ENCODE measurements around the gene EIF2B1. TPM values are rescaled to one million over a fixed set of nuclear protein-coding genes. Genes with fewer than 3 reads are reported as not detected.
"Not testable (repeated sequence)": the region's sequence is repeated elsewhere in the genome, so short reads cannot be mapped to it uniquely, and the experiment has no call there.

The EIF2B1 gene
- total RNA-seq, 1 donor from 2014 or later = 53.0 TPM

DNA sequence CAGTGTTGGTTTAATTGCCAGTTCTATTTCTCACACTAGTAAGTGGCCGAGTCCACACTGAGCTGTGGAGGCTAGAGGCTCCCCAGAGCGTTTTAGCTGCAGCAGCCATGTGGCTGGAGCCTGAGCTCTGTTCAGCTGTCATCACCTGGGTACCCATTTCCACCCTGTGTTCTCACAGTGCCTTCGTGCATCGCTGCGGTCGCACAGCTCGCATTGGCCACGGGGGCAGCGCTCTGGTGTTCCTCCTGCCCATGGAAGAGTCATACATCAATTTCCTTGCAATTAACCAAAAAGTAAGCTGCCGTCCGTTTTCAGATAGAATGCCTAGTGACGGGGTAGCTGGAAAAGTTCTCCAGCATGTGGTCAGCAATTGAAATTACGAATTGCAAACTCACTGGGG, 15.9 kb downstream of the EIF2B1 start:
- no peak for DNase-seq (ENCODE audit: low spot score)

DNA sequence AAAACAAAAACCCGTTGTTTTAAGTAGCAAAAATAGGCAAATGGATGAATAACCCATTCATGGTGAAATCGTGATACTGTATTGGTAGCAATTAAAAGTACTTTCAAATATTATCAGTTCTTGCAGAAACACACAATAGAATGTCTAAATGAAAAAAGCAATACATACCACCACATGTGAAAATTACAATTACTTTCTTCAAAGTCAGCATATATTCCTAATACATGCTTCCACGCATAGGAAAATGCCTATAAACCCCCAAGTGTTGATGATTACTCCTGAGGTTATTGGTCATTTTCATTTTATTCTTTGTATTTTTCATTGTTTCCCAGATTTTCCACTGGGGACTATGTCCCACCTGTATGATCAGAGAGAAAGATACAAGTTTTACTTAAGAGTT, 16.3 kb downstream of the EIF2B1 start:
- DNase-seq (ENCODE audit: low spot score) = no peak

DNA sequence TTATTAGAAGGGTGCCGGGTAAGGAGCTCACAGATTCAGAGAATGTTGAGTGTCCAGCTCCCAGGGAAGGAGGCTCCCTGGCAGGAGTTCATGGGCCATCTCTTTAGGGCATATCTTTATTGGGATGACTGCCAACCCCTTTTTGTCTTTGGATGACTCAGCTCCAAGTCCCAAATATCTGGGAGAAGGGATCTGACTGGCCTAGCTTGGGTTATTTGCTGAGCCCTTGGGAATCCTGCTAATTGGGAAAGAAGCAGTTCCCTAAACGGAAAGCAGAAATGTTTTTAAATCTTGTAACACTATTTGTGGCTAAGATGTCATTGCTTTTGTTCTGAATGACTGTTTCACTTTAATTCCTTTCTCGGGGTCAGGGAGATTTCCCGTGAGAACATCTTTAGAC, 19.0 kb downstream of the EIF2B1 start:
- DNase-seq (ENCODE audit: low spot score) = no peak

DNA sequence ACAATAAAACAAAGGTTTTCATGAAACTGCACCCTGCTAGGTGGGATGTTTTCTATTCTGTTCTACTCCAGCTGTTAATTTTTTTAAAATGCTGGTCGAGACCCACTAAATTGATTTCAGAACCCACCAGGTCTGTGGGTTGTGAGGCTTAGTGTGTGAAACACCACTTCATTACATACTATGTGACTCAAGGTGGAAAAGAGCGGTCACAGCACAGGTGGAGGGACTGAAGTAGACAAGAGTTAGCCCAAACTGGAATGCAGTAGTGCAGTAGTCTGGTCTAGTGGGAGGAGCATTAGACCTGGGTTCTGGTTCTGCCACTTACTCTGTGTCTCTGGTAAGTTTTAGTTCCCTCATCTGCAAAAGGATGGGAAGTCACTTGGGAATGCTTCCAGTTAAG, 19.4 kb downstream of the EIF2B1 start:
- DNase-seq (ENCODE audit: low spot score) = no peak

DNA sequence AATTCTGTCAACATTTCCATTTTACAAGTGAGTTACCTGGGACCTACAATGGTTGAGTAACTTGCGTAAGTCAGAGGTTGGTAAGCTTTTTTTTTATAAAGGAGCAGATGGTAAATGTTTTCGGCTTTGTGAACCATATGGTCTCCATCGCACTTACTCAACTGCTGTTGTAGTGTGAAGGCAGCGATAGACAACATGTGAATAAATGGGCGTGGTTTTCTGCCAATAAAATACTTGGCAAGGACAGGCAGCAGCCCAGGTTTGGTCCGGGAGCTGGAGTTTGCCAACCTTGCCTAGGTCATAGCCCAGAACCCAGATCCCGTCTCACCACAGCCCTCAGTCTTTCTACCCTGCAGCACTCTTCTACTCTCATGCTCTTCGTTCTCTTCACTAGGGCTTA, 25.3 kb downstream of the EIF2B1 start:
- DNase-seq (ENCODE audit: low spot score) = no peak

DNA sequence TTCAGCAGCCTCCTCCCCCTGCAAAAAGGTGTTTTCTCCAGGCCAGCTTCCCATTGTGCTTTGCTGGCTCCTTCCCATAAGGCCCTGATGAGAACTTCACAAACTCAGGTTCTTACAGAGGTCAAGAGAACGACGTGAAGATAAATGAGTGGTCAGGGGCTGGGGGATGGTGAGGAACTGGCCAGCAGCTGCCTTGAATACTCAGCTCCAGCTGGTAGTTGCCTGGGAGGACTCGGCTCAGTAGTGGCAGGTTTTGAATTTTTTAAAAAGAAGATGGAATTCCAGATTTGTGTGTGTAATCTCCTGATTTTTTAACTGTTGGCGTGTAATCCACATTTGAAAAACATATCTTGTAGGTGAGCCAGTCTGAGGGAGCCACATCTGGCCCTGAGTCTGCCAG, 25.7 kb downstream of the EIF2B1 start:
- no peak for DNase-seq (ENCODE audit: low spot score)

DNA sequence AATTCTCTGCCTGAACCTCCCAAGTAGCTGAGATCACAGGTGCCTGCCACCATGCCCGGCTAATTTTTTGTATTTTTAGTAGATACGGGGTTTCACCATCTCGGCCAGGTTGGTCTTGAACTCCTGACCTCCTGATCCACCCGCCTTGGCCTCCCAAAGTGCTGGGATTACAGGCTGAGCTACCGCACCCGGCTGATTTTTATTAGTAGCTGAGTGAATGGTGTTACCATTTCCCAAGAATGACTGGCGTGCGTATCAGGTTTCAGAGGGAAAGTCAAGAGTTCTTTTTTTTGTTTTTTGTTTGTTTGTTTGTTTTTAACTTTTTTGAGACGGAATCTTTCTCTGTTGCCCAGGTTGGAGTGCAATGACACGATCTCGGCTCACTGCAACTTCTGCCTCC, 30.0 kb downstream of the EIF2B1 start:
- DNase-seq (ENCODE audit: low spot score) = not testable (repeated sequence)

DNA sequence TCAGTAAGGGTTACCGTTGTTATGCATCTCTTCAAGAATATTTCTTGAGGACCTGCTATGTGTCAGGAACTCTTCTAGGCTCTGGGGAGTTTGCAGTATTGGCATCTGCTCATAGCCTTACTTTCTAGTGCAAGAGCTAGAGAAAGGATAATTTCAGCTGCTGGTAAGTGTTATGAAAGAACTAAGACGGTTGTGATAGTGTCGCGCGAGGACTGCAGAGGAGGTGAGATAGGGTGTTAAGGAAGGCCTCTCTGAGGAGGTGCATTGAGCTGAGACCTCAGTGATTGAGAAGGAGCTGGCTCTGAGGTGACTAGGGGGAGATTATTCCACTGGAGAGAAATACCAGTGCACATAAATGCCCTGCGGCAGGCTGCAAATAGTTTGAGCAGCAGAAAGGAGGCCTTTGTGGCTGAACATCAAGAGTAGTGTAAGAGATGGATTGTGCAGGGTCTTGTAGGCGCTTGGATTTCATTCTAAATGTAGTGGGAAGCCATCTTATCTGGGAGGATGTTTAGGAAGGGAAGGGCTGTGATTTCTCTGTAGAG, 30.8 kb downstream of the EIF2B1 start:
- DNase-seq (ENCODE audit: low spot score) = no peak

DNA sequence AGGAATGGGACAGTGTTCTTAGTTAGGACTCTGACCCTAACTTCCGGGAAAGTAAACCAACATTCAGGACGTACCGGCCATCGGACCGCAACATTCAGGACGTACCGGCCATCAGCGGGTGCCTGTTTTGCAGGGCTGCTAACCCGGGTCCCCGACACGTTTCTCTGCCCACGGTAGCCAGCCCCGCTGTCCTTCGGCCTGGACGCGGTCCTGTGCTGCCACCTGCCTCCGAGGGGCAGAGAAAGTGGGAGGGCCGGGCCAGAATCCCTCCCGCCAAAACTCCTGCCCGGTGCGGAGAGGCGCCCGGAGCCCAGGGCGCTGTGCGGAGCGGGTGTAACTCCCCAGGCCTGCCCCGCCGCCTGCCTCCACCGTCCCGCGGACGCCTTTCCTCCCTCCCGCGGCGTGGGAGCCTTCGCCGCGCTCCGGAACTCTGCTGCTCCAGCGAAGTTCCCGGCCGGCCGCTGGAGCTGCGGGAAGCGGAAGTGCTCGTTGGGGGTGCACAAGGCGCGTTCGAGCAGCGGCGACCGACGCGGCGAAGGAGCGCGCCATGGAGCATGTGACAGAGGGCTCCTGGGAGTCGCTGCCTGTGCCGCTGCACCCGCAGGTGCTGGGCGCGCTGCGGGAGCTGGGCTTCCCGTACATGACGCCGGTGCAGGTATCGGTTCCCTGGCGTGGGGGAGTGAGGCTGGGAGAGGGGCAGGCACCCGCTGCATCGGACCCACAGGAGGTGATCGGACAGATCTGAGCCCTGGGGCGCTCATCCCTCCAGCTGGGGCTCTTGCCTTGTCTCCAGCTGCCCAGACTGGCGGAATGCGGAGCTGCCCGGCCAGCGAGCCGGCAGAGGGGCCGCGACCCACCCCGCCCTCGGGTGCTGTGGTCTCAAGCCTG, 31.6 kb downstream of the EIF2B1 start, which contains the start of gene DDX55:
TSS of gene DDX55 (plus strand) at position 498 of the 888 bp plus-strand sequence. CDS start at position 548, 50 bp downstream.
- peak; percentile 85 for DNase-seq (ENCODE audit: low spot score)

DNA sequence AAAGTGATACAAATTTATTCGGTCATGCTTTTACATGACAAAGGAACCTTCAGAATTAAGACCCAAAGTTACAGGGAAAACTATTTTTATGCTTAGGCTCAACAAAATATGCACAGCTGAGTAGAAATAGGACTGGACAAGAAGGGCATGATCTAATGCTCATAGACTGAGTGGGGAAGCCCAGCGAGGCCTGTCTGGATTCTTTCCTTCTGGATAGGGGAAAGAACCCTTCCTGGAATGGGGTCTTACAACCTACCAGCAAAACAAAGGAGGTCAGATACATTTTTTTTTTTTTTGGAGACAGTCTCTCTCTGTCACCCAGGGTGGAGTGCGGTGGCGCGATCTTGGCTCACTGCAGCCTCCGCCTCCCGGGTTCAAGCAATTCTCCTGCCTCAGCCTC, 33.8 kb downstream of the EIF2B1 start:
- no peak for DNase-seq (ENCODE audit: low spot score)

DNA sequence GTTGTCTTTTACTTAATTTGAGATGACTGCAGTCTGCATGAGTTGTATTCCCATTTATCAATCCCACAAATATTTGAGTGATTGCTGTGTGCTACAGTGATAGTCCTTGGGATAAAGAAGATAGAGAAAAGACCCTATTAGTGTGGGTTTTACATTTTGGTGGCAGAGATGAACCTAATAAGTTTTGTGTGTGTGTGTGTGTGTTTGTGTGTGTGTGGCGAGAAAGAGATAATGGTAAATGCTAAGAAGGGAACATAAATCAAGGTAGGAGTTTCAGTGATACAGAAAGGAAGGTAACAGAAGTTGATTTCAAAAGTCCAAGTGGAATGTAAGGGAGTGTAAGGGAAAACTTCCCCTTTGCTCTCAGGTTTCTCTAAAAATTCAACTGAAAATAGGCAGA, 34.2 kb downstream of the EIF2B1 start:
- DNase-seq (ENCODE audit: low spot score) = no peak

DNA sequence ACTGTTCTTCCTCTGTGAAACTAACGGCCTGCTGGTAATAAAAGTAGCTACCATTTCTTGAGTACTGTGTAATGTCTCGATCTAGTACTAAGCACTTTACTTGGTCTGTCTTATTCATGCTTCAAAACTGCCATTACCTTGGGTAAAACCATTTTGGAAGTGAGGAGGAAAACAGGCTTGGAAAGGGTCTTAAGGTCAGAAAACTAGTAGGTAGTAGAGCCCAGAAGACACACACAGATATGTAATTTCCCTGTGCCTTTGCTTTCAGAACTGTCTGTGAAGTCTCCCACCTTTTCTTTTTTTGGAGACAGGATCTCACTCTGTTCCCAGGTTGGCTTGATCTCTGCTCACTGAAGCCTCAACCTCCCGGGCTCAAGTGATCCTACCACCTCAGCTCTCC, 35.0 kb downstream of the EIF2B1 start:
- DNase-seq (ENCODE audit: low spot score) = no peak

DNA sequence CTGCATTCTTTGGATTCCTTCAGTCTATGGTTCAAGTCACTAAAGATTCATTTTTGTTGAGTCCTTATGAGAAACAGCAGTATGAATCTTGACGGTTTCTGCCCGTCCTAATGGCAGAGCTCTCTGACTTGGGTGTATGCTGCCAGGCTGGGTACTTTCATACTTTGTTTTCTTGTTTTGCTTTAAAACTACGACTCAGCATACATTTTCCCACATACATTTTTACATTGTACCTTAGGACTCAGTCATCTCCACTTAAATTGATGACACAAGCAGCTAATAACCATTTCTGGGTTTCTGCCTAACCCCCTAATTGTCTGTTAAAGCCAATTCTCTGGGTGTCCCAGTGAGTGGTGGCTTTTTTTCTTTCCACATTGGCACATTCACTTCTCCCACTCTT, 36.4 kb downstream of the EIF2B1 start:
- no peak for DNase-seq (ENCODE audit: low spot score)

DNA sequence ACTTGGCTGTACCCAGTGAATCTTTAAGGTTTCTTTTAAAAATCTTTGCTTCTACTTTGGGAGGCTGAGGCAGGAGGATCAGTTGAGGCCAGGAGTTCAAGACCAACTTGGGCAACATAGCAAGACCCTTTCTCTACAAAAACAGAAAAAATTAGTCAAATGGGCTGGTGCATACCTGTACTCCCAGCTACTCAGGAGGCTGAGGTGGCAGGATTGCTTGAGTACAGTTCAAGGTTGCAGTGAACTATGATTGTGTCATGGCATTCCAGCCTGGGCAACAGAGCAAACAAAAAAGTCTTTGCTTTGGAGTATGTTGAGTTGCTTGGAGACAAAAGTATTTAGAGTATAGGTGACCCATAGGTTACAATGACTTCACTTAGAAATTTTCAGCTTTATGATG, 37.8 kb downstream of the EIF2B1 start:
- no peak for DNase-seq (ENCODE audit: low spot score)

DNA sequence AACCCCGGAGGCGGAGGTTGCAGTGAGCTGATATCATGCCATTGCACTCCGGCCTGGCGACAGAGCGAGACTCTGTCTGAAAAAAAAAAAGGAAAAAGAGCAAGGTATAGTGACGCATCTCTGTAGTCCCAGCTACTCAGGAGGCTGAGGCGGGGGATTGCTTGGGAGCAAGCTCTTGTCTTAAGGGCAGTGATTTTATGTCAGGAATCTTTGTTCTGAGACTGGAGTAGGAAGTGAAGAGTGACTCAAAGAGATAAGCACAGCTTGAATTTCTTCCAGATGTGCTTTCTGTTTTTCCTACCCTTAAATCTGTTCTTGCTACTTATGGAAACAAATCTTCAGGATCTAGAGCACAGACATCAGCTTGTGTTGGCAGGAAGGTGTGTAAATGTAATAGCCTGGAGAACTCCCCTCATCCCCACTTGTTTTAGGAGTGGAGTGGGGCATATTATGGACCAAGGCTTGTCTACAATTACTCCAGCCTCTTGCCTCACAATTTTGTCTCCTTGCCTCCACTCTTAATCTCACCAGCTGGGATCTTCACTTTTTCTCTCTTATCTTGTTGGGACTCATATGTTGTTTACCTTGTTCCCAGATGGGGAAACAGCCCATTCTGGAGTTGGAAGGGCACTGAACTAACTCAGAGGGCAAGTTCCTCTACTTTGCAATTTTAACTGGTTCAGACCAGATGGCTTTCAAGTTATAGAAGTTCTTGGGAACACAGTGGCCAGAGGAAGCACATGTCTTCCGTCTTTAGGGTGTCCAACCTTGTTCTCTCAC, 41.6 kb downstream of the EIF2B1 start:
- DNase-seq (ENCODE audit: low spot score) = peak; percentile 70

DNA sequence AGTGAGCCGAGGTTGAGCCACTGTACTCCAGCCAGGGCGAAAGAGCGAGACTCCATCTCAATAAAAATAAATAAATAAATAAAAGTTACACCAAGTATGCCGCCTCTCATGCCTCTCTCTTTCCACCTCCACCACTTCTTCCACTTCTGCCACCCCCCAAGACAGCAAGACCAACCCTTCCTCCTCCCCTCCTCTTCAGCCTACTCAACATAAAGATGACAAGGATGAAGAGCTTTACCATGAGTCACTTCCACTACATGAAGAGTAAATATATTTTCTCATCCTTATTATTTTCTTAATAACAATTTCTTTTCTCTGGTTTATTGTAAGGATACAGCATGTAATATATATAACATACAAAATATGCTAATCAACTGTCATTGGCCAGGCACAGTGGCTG, 52.7 kb downstream of the EIF2B1 start:
- DNase-seq (ENCODE audit: low spot score) = no peak

DNA sequence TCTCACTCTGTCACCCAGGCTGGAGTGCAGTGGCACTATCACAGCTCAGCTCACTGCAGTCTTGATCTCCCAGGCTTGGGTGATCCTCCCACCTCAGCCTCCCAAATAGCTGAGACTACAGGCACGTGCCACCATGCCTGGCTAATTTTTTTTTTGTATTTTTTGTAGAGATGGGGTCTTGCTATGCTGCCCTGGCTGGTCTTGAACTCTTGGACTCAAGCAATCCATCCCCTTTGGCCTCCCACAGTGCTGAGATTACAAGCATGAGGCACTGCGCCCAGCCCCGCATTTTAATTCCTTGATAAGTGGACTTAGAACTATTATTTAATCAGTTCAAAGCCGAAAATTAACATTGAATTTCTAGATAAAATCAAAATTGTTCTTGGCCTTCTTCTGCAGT, 54.7 kb downstream of the EIF2B1 start:
- not testable (repeated sequence) for DNase-seq (ENCODE audit: low spot score)

DNA sequence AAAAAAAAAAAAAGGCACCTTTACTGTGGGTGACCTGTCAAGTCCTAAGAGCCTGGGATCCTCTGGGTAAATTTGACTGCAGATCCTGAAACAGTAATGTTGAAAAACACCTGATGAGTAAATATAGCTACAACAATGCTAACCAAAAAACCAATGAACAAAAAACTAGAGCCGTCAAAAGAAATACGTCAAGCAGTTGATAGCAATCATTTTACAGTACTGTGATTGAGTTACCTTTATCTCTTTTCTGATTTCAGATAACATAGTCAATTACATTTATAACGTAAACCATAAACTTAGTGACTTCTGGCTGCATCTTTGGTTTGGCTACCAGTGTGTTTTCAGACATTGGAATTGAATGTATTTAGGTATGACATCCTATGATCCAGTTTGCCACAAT, 55.2 kb downstream of the EIF2B1 start:
- no peak for DNase-seq (ENCODE audit: low spot score)

DNA sequence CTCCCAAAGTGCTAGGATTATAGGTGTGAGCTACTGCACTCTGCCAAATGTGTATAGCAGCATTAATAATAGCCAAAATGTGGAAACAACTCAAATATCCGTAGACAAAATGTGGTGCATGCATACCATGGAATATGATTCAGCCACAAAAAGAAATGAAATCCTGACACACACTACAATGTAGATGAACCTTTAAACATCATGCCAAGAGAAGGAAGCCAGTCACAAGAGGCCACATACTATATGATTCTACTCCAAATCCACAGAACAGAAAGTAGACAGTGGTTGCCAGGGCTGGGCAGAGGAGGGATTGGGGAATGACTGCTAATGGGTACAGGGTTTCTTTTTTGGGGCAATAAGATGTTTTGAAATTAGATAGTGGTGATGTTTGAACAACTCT, 56.9 kb downstream of the EIF2B1 start:
- DNase-seq (ENCODE audit: low spot score) = no peak

DNA sequence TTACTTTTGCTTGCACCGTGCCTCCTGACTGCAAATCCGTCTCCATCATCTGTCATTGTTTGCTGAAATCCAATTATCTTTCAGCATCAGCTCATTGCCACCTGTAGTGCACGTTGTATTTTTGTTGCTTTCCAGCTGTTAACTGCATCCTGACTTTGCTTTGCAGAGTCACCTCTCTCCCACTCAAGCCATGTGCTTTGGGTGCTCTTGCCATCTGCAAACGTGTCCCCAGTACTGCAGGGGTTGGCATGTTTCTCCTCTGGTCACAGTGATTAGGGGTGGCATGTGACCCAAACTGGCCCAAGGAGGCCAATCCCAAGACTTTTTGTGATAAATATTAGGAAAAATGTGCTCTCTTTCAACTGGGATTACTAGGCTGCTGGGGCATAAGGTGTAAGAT, 59.6 kb downstream of the EIF2B1 start:
- DNase-seq (ENCODE audit: low spot score) = no peak

DNA sequence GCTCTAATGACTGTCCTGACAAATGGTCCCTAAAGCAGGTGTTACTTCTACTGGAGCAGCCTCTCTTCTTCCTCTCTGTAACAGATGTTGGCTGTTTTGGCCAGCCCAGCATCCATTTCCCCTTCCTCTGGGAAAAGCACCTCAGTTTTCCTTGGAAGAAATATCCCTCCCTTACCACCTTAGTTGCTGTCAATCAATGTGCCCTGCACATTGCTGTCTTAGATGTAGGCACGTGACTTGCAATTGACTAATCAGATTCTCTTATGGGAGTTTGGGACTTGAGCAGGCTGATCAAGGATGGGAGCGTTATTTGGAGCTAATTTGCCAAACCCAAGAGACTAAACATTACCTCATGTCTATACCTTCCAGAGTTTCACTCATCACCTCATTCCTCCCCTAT, 61.1 kb downstream of the EIF2B1 start:
- DNase-seq (ENCODE audit: low spot score) = no peak

DNA sequence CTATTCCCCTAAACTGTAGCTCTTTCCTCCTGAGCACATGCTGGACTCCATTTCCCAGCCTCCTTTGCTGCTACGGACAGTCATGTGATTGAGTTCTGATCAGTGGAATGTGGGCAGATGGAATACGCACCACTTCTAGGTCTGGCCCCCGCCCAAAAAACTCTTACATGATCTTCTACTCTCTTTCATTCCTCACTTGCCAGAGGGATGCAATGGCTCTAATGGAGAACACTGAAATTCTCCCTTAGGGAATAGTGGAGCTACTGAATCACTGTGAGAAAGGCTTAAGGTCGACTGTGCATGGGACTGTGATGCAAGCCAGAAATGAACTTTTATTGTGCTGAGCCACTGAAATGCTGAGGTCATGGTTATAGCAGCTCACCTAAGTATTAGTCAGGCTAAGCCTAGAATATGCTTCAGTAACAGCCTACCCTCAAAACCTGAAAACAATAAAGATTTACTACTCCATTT, 62.1 kb downstream of the EIF2B1 start:
- peak; percentile 42 for DNase-seq (ENCODE audit: low spot score)

Data from umbilical cord (tissue), 2 donors.